ENCODE data around the gene HMSD.

The HMSD gene

DNA sequence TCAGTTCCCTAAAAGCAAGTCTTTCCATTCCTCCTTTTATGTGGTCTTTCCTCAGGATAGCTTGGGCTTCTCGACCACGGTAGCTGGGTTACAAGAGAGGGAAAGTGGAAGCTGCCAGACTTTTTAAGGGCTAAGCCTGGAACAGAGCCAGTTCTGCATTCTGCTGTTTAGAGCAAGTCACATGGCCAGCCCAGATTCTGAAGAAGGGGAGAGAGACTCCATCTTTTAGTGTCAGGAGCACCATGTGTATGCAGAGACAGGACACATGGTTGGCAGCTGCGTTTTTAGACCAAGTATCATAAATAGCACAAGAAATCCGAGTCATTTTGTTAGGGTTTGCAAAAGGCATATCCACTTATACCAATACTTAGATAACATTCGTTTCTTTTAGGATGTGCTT lies 4.7 kb downstream of the HMSD start:
- TF ChIP-seq, protein P1, sequence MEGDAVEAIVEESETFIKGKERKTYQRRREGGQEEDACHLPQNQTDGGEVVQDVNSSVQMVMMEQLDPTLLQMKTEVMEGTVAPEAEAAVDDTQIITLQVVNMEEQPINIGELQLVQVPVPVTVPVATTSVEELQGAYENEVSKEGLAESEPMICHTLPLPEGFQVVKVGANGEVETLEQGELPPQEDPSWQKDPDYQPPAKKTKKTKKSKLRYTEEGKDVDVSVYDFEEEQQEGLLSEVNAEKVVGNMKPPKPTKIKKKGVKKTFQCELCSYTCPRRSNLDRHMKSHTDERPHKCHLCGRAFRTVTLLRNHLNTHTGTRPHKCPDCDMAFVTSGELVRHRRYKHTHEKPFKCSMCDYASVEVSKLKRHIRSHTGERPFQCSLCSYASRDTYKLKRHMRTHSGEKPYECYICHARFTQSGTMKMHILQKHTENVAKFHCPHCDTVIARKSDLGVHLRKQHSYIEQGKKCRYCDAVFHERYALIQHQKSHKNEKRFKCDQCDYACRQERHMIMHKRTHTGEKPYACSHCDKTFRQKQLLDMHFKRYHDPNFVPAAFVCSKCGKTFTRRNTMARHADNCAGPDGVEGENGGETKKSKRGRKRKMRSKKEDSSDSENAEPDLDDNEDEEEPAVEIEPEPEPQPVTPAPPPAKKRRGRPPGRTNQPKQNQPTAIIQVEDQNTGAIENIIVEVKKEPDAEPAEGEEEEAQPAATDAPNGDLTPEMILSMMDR (IDR thresholded peaks at IDR 0.05; ENCODE audit: low read depth, low read length), result no peak
- DNase-seq (ENCODE audit: low read depth in 2 of 2), result no peak
- H3K4me3 ChIP-seq (replicated peaks in 1 of 2; ENCODE audit: low read depth in 2 of 2, low read length in 2 of 2), result no peak overlapping the region

DNA sequence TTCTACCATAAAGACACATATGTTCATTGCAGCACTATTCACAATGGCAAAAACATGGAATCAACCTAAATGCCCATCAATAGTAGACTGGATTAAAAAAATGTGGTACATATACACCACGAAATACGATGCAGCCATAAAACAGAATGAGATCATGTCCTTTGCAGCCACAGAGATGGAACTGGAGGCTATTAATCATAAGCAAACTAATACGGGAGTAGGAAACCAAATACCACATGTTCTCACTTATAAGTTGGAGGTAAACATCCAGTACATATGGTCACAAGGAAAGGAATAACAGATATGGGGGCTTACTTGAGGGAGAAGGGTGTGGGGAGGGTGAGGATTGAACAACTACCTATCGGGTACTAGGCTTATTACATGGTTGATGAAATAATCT lies 7.7 kb downstream of the HMSD start:
- no peak overlapping the region for H3K4me3 ChIP-seq (replicated peaks in 1 of 2; ENCODE audit: low read depth in 2 of 2, low read length in 2 of 2)
- DNase-seq (ENCODE audit: low read depth in 2 of 2), result no peak
- TF ChIP-seq, protein P1 (IDR thresholded peaks at IDR 0.05; ENCODE audit: low read depth, low read length), result no peak

GRCh38 chr18:63960891-63961290 lies 11.8 kb downstream of the HMSD start:
- no peak for DNase-seq (ENCODE audit: low read depth in 2 of 2)
- TF ChIP-seq, protein P1 (IDR thresholded peaks at IDR 0.05; ENCODE audit: low read depth, low read length), result no peak
- H3K4me3 ChIP-seq (replicated peaks in 1 of 2; ENCODE audit: low read depth in 2 of 2, low read length in 2 of 2), result no peak overlapping the region

- DNase-seq (ENCODE audit: low read depth in 2 of 2), result no peak
- no peak overlapping the region for H3K4me3 ChIP-seq (replicated peaks in 1 of 2; ENCODE audit: low read depth in 2 of 2, low read length in 2 of 2)
- TF ChIP-seq, protein P1 (IDR thresholded peaks at IDR 0.05; ENCODE audit: low read depth, low read length), result no peak
These were observed 12.4 kb downstream of the HMSD start for GRCh38 chr18:63961435-63961980.

DNA sequence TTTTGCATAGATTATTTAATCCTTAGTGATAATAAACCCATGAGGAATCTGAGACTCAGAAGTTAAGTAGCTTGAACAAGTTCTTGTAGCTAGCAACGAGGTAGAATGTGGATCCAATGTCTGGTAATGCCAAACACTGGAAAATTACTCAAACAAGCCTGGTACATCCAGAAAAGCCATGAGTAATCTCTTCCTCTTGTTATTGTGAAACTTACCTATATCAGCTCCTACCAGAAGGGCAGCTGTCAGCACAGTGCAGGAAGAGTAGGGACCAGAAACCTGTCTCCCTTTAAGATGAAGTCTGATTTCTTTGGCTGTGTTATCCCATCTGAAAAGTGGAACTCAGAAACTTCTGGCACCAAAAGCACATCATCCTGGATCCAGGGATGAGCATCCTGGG lies 13.0 kb downstream of the HMSD start:
- H3K4me3 ChIP-seq (replicated peaks in 1 of 2; ENCODE audit: low read depth in 2 of 2, low read length in 2 of 2), result no peak overlapping the region
- TF ChIP-seq, protein P1 (IDR thresholded peaks at IDR 0.05; ENCODE audit: low read depth, low read length), result no peak
- DNase-seq (ENCODE audit: low read depth in 2 of 2), result no peak

DNA sequence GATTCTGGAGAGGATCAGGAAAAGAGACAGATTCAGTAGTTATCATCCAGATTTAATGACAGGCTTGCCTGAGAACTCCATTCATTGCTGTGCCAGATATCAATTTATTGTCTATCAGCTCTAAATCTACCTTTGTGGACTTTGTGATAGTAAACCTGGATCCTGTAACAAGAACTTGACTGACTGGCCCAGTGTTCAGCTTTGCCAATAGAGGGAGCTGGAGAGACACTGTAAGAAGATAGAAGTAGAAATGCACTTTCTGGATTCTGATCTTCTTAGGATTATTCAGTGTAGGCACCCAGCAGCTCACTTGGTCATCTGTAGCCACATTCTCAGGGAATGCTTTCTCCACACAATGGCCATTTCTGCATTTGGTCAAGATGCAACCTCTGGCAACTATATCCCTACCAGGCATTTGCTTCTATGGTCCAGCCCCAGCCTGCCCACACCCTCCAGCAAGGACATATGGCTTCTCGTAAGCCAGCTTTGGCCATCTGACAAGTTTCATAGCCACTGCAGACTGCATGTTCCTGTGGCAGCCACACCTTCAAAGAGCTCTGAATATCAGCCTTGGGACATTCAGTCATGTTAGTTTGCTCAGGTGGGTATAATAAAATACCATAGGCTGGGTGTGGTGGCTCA lies 14.6 kb downstream of the HMSD start:
- DNase-seq (ENCODE audit: low read depth in 2 of 2), result peak; percentile 79 to 81
- no peak overlapping the region for H3K4me3 ChIP-seq (replicated peaks in 1 of 2; ENCODE audit: low read depth in 2 of 2, low read length in 2 of 2)
- TF ChIP-seq, protein P1 (IDR thresholded peaks at IDR 0.05; ENCODE audit: low read depth, low read length), result peak; percentile 93

- TF ChIP-seq, protein P1 (IDR thresholded peaks at IDR 0.05; ENCODE audit: low read depth, low read length), result no peak
These were observed 15.8 kb downstream of the HMSD start for GRCh38 chr18:63964908-63965307.

More at GRCh38 chr18:63964908-63965307, 15.8 kb downstream of the HMSD start:
- no peak overlapping the region for H3K4me3 ChIP-seq (replicated peaks in 1 of 2; ENCODE audit: low read depth in 2 of 2, low read length in 2 of 2)
- DNase-seq (ENCODE audit: low read depth in 2 of 2), result no peak
